K562 (cell line): Measurements from ENCODE around the gene CNFN. TPM values are rescaled to one million over a fixed set of nuclear protein-coding genes. Genes with fewer than 3 reads are reported as not detected.
"Not testable (repeated sequence)": the region's sequence is repeated elsewhere in the genome, so short reads cannot be mapped to it uniquely, and the experiment has no call there.

Experiments
- ATAC-seq: fragments of 200-7000 bp; cut with Tn5 transposase; 3 replicates; pipeline ENCODE4 v1.9.1; 2020; ENCODE audit warnings: moderate library complexity
- BruUV-seq: library from RNA; stranded (reverse); fragments of 400-500 nt; replicated peaks from 2 replicates; lab custom pipeline; 2021; lab: Mats Ljungman, UMichigan
- CTCF ChIA-PET: fragments of 300-600 bp; formaldehyde crosslinking; extraction: SDS; loops from one replicate; lab custom pipeline; 2021; ENCODE audit warnings: low intra/inter-chr PET ratio; lab: Yijun Ruan, JAX
- POLR2A ChIA-PET: fragments of 300-600, 350-650 bp; sonication (Branson Sonifier 250); formaldehyde crosslinking; extraction: SDS; loops from one replicate; lab custom pipeline; 2021; ENCODE audit warnings: antibody characterized with exemption, inconsistent platforms; lab: Yijun Ruan, JAX
- DNase-seq, 4 experiments: peaks; one replicate each; pipeline versions ENCODE4 v3.0.0 to v3.0.0-alpha.2; 2011 to 2018; ENCODE audit warnings: low spot score in 3 of 4, mixed read lengths in 3 of 4; ENCODE audit errors: extremely low read depth in 1 of 4
- FAIRE-seq: peaks from 2 replicates; lab custom pipeline; 2011; peaks lifted over from hg19 to GRCh38; lab: Jason Lieb, UNC
- H2AFZ ChIP-seq: 2 replicates; pipeline ENCODE4 v1.6.0; 2011; ENCODE audit warnings: low read depth, low read length, control low read depth, inconsistent platforms
- H3K27ac ChIP-seq: fragments of 200-600 bp; 3 replicates; pipeline ENCODE4 v1.8.0; 2011; ENCODE audit warnings: low read depth, mild to moderate bottlenecking, control low read depth, inconsistent platforms, low read length, moderate library complexity, mixed read lengths; ENCODE audit errors: extremely low read depth
- H3K27me3 ChIP-seq, 2 experiments: fragments of 300-600 bp in 1 of 2; 2 replicates in 1 of 2; 3 replicates in 1 of 2; pipeline versions ENCODE4 v1.6.0 to v1.8.0; 2011; ENCODE audit warnings: inconsistent platforms in 2 of 2, low read length in 2 of 2, mild to moderate bottlenecking in 1 of 2, mixed read lengths in 1 of 2, moderate library complexity in 1 of 2; ENCODE audit not compliant: control insufficient read depth in 2 of 2, insufficient read depth in 2 of 2
- H3K36me3 ChIP-seq: fragments of 300-600 bp; 3 replicates; pipeline ENCODE4 v1.8.0; 2011; ENCODE audit warnings: mild to moderate bottlenecking, low read length, inconsistent platforms; ENCODE audit not compliant: control insufficient read depth, insufficient read depth
- H3K4me1 ChIP-seq, 2 experiments: fragments of 200-600 bp in 1 of 2; replicated peaks in 1 of 2; 2 replicates in 1 of 2; 3 replicates in 1 of 2; pipeline versions ENCODE4 v1.5.1 to v1.8.0; 2011; ENCODE audit warnings: inconsistent platforms in 2 of 2, low read length in 2 of 2, mild to moderate bottlenecking in 1 of 2, mixed read lengths in 1 of 2, moderate library complexity in 1 of 2; ENCODE audit not compliant: control insufficient read depth in 2 of 2, insufficient read depth in 2 of 2
- H3K4me2 ChIP-seq: 2 replicates; pipeline ENCODE4 v1.6.1; 2011; ENCODE audit warnings: low read length, control low read depth, inconsistent platforms, mixed read lengths; ENCODE audit not compliant: insufficient read depth
- H3K4me3 ChIP-seq: fragments of 200-600 bp; sonication (generic), shearing (Covaris generic); 2 replicates; pipeline ENCODE4 v1.5.1; 2016; ENCODE audit warnings: control low read depth, inconsistent platforms
- H3K79me2 ChIP-seq: fragments of 200-600 bp; 3 replicates; pipeline ENCODE4 v1.8.0; 2011; ENCODE audit warnings: low read length, inconsistent platforms; ENCODE audit not compliant: control insufficient read depth, insufficient read depth
- H3K9ac ChIP-seq, 2 experiments: 2 replicates each; pipeline versions ENCODE4 v1.6.0 to v1.6.1; 2011; ENCODE audit warnings: low read depth in 2 of 2, low read length in 2 of 2, control low read depth in 1 of 2, inconsistent platforms in 1 of 2, mild to moderate bottlenecking in 1 of 2, mixed read lengths in 1 of 2; ENCODE audit not compliant: insufficient read depth in 1 of 2
- H3K9me1 ChIP-seq: one replicate; pipeline ENCODE4 v1.6.0; 2011; ENCODE audit warnings: inconsistent platforms, mild to moderate bottlenecking, low read length, moderate library complexity; ENCODE audit not compliant: control insufficient read depth, insufficient read depth
- H3K9me3 ChIP-seq: replicated peaks from 2 replicates; pipeline ENCODE4 v1.5.1; 2011; ENCODE audit warnings: low read depth, low read length, inconsistent platforms; ENCODE audit not compliant: control insufficient read depth, insufficient read depth
- H4K20me1 ChIP-seq: replicated peaks from 2 replicates; pipeline ENCODE4 v1.6.1; 2011; ENCODE audit warnings: low read length, inconsistent platforms, mixed read lengths; ENCODE audit not compliant: control insufficient read depth, insufficient read depth
- FOXO4 ChIP-seq: fragments of 450-650 bp; formaldehyde crosslinking; IDR thresholded peaks from 2 replicates; pipeline ENCODE4 v1.4.0; 2020; ENCODE audit warnings: mild to moderate bottlenecking, moderate library complexity
- MTA2 ChIP-seq: fragments of 450-650 bp; IDR thresholded peaks from 2 replicates; pipeline ENCODE4 v1.6.1; 2016; ENCODE audit warnings: low read depth
- POLR2G ChIP-seq: fragments of 200-400 bp; formaldehyde crosslinking; IDR thresholded peaks from 2 replicates; pipeline ENCODE4 v1.6.1; 2017; ENCODE audit warnings: low read depth, mild to moderate bottlenecking, antibody characterized with exemption, low read length, moderate library complexity
- RBM25 ChIP-seq: fragments of 200-400 bp; formaldehyde crosslinking; IDR thresholded peaks from 2 replicates; pipeline ENCODE4 v1.6.1; 2018; ENCODE audit warnings: low read length, low read depth, moderate library complexity; ENCODE audit not compliant: severe bottlenecking
- WGBS: fragments of 100-300 bp; shearing (Covaris generic); methylation state at CpG from one replicate; pipeline ENCODE4 v1.1.6; 2016; ENCODE audit warnings: low coverage, mixed read lengths; ENCODE audit not compliant: insufficient coverage; ENCODE audit errors: missing lambda C conversion rate; 5-methylcytosine and 5-hydroxymethylcytosine counted together
- in situ Hi-C: fragments of 300-500 bp; cut with MboI; formaldehyde crosslinking; loops from 4 replicates; pipeline ENCODE4 v1.15.0; 2018; ENCODE audit warnings: inconsistent platforms, mixed read lengths
- intact Hi-C: fragments of 100-400 bp; cut with micrococcal nuclease; formaldehyde crosslinking; loops from 2 replicates; pipeline ENCODE4 v1.14.2; 2022
- polyA plus RNA-seq, 8 experiments: library from polyadenylated mRNA; depleted of rRNA in 4 of 8; stranded (reverse) in 5 of 8; unstranded in 3 of 8; fragments of >200 nt; fragmentation: Nextera tagmentation in 2 of 8; fragmentation: Illumina TruSeq in 1 of 8; extraction: Ambion mirVana in 2 of 8; extraction: Trizol in 1 of 8; gene quantifications; 2 replicates each; pipeline versions ENCODE4 v1.2.1 to v1.2.3, GENCODE V29; 2011 to 2014; ENCODE audit warnings: inconsistent platforms in 1 of 8, missing spikeins in 1 of 8
- total RNA-seq, 7 experiments: library from RNA; depleted of rRNA in 6 of 7; stranded (reverse); fragments of >200 nt in 6 of 7; fragmentation: Illumina TruSeq in 2 of 7; extraction: Trizol in 2 of 7; gene quantifications; 2 replicates each; pipeline versions ENCODE4 v1.2.1 to v1.2.3, GENCODE V29; 2011 to 2021; ENCODE audit warnings: low replicate concordance in 1 of 7

CNFN gene
- total and polyA plus RNA-seq, 9 of the 15 experiments (the other 6 are each of a cell fraction or from before 2014, with no cell fraction given), result 0.18 to 0.52 (median 0.27) TPM; not detected in 5

GRCh38 chr19:42343344-42344110 lies 46.6 kb downstream of the CNFN start (continued):
- no peak for TF ChIP-seq FOXO4
- no peak for TF ChIP-seq POLR2G
- TF ChIP-seq MTA2, result no peak

GRCh38 chr19:42339922-42340321 lies 50.2 kb downstream of the CNFN start:
- H2AFZ ChIP-seq, result not testable (repeated sequence)
- TF ChIP-seq RBM25, result peak; percentile 60
- TF ChIP-seq, all 486 proteins: peak for 1; not testable (repeated sequence) for 485
- H3K4me2 ChIP-seq, H3K79me2 ChIP-seq, H3K9ac ChIP-seq, BruUV-seq, CTCF ChIA-PET, DNase-seq, H3K9me1 ChIP-seq, H3K27me3 ChIP-seq, H3K4me3 ChIP-seq, in situ Hi-C loops, ATAC-seq, POLR2A ChIA-PET, H3K27ac ChIP-seq, H4K20me1 ChIP-seq, intact Hi-C loops, FAIRE-seq, H3K9me3 ChIP-seq: not testable (repeated sequence)
- 90% methylated on average over 4 of the region's 4 CpGs for WGBS
- peaks cover 19% of the 10 kb centered on the region; the same call in 2 of the 3 replicates for H3K36me3 ChIP-seq
- peaks cover 0 to 19% of the 10 kb centered on the region in 2 experiments; a peak in 2 of 5 replicates for H3K4me1 ChIP-seq

GRCh38 chr19:42339126-42339860 lies 50.8 kb downstream of the CNFN start:
- DNase-seq, H3K4me3 ChIP-seq, in situ Hi-C loops, H3K9me1 ChIP-seq, ATAC-seq, H3K27me3 ChIP-seq, H3K79me2 ChIP-seq, POLR2A ChIA-PET, intact Hi-C loops, CTCF ChIA-PET, H3K27ac ChIP-seq, FAIRE-seq, H4K20me1 ChIP-seq, H3K9ac ChIP-seq, H3K9me3 ChIP-seq, BruUV-seq, H2AFZ ChIP-seq, H3K4me2 ChIP-seq: not testable (repeated sequence)
- peaks cover 0 to 16% of the 10 kb centered on the region in 2 experiments; a peak in 2 of 5 replicates for H3K4me1 ChIP-seq
- peaks cover 19% of the 10 kb centered on the region; the same call in 2 of the 3 replicates for H3K36me3 ChIP-seq
- WGBS, result 68% methylated on average over 7 of the region's 7 CpGs
